Neural cell (in vitro differentiated cells): ENCODE measurements around the gene G6PD. TPM values are rescaled to one million over a fixed set of nuclear protein-coding genes. Genes with fewer than 3 reads are reported as not detected.
"Not testable (repeated sequence)": the region's sequence is repeated elsewhere in the genome, so short reads cannot be mapped to it uniquely, and the experiment has no call there.

Source experiments
- H2AFZ ChIP-seq: fragments of 200-600, 300-800 bp; sonication (generic), shearing (Covaris generic); 2 replicates; pipeline ENCODE4 v1.6.0; 2014; ENCODE audit warnings: low read depth, mild to moderate bottlenecking, antibody characterized with exemption, low read length, moderate library complexity
- H3F3A ChIP-seq: fragments of 200-600 bp; shearing (Covaris generic); 2 replicates; pipeline ENCODE4 v1.6.1; 2016; ENCODE audit warnings: mild to moderate bottlenecking, moderate library complexity, mixed read lengths, antibody characterized with exemption, low read length; ENCODE audit not compliant: insufficient read depth, poor library complexity, severe bottlenecking
- H3K27ac ChIP-seq: fragments of 200-600, 300-800 bp; sonication (generic), shearing (Covaris generic); 2 replicates; pipeline ENCODE4 v1.5.1; 2014; ENCODE audit warnings: mild to moderate bottlenecking, low read length, moderate library complexity
- H3K27me3 ChIP-seq: fragments of 300-800, 200-600 bp; sonication (generic), shearing (Covaris generic); 2 replicates; pipeline ENCODE4 v1.6.0; 2014; ENCODE audit warnings: mild to moderate bottlenecking, low read depth, low read length, moderate library complexity; ENCODE audit not compliant: insufficient read depth
- H3K36me3 ChIP-seq: fragments of 300-800, 200-600 bp; sonication (generic), shearing (Covaris generic); 2 replicates; pipeline ENCODE4 v1.5.1; 2014; ENCODE audit warnings: mild to moderate bottlenecking, antibody characterized with exemption, low read length, moderate library complexity; ENCODE audit not compliant: insufficient read depth
- H3K4me2 ChIP-seq: fragments of 300-800, 200-600 bp; sonication (generic), shearing (Covaris generic); 2 replicates; pipeline ENCODE4 v1.6.0; 2014; ENCODE audit warnings: mild to moderate bottlenecking, low read length
- H3K4me3 ChIP-seq: fragments of 300-800, 200-600 bp; sonication (generic), shearing (Covaris generic); 2 replicates; pipeline ENCODE4 v1.5.1; 2014; ENCODE audit warnings: mild to moderate bottlenecking, low read length, moderate library complexity
- H3K79me2 ChIP-seq: fragments of 200-600 bp; shearing (Covaris generic); replicated peaks from 2 replicates; pipeline ENCODE4 v1.6.0; 2014; ENCODE audit warnings: mild to moderate bottlenecking, low read length, moderate library complexity; ENCODE audit not compliant: insufficient read depth
- H3K9ac ChIP-seq: fragments of 300-800, 200-600 bp; sonication (generic), shearing (Covaris generic); 2 replicates; pipeline ENCODE4 v1.6.1; 2016; ENCODE audit warnings: mild to moderate bottlenecking, low read length, mixed read lengths
- H3K9me2 ChIP-seq: fragments of 200-600 bp; shearing (Covaris generic); 2 replicates; pipeline ENCODE4 v1.6.1; 2016; ENCODE audit warnings: mild to moderate bottlenecking, low read length, mixed read lengths; ENCODE audit not compliant: insufficient read depth
- H3K9me3 ChIP-seq: fragments of 200-600, 300-800 bp; sonication (generic), shearing (Covaris generic); 2 replicates; pipeline ENCODE4 v1.6.1; 2016; ENCODE audit warnings: mild to moderate bottlenecking, mixed run types, low read length, moderate library complexity, mixed read lengths
- H4K20me1 ChIP-seq: fragments of 200-600 bp; shearing (Covaris generic); 2 replicates; pipeline ENCODE4 v1.6.1; 2016; ENCODE audit warnings: mild to moderate bottlenecking, mixed run types; ENCODE audit not compliant: insufficient read depth
- CTCF ChIP-seq: fragments of 450-650 bp; IDR thresholded peaks from 2 replicates; pipeline ENCODE4 v1.5.1; 2014; ENCODE audit warnings: antibody characterized with exemption, mild to moderate bottlenecking, moderate library complexity; ENCODE audit not compliant: poor library complexity, severe bottlenecking
- EP300 ChIP-seq: fragments of 450-650 bp; conservative IDR thresholded peaks from 2 replicates; pipeline ENCODE4 v1.6.1; 2014; ENCODE audit warnings: antibody characterized with exemption, mild to moderate bottlenecking, moderate library complexity; ENCODE audit not compliant: poor library complexity, severe bottlenecking
- EZH2 ChIP-seq: fragments of 200-600, 300-800 bp; shearing (Covaris generic), sonication (generic); IDR thresholded peaks from 2 replicates; pipeline ENCODE4 v1.6.1; 2014; ENCODE audit warnings: antibody characterized with exemption, low read length, borderline replicate concordance, mild to moderate bottlenecking; ENCODE audit not compliant: insufficient read depth, poor library complexity, severe bottlenecking
- MXI1 ChIP-seq: fragments of 450-650 bp; conservative IDR thresholded peaks from 2 replicates; pipeline ENCODE4 v1.6.1; 2014; ENCODE audit warnings: antibody characterized with exemption, mild to moderate bottlenecking; ENCODE audit not compliant: poor library complexity, severe bottlenecking
- POLR2AphosphoS5 ChIP-seq: IDR thresholded peaks from 2 replicates; pipeline ENCODE4 v1.6.1; 2012
- RAD21 ChIP-seq: fragments of 450-650 bp; conservative IDR thresholded peaks from 2 replicates; pipeline ENCODE4 v1.6.1; 2014; ENCODE audit warnings: antibody characterized with exemption, mild to moderate bottlenecking, moderate library complexity
- SMC3 ChIP-seq: fragments of 450-650 bp; conservative IDR thresholded peaks from 2 replicates; pipeline ENCODE4 v1.6.1; 2014; ENCODE audit warnings: antibody characterized with exemption, mild to moderate bottlenecking, moderate library complexity; ENCODE audit not compliant: poor library complexity
- TAF1 ChIP-seq: IDR thresholded peaks from 2 replicates; pipeline ENCODE4 v1.6.1; 2012; ENCODE audit warnings: low read depth
- polyA plus RNA-seq: library from polyadenylated mRNA; depleted of rRNA; stranded (reverse); fragments of >200 nt; gene quantifications from 2 replicates; pipeline ENCODE4 v1.2.3, GENCODE V29; 2014
- TF ChIP-seq, protein P1 (sequence below): IDR thresholded peaks from 2 replicates; pipeline ENCODE4 v1.6.1; 2012; ENCODE audit warnings: borderline replicate concordance

Gene G6PD
- polyA plus RNA-seq, 1 donor from 2014 or later, result 18.8 TPM

- no peak overlapping the region for H3K4me2 ChIP-seq
- no peak overlapping the region for H3K4me3 ChIP-seq
- H3K27me3 ChIP-seq, result no peaks in the 10 kb centered on the region
- H3K36me3 ChIP-seq, result no peaks in the 10 kb centered on the region
- H3K9ac ChIP-seq, result no peak overlapping the region
- no peaks in the 10 kb centered on the region for H3K9me3 ChIP-seq
- no peaks in the 10 kb centered on the region for H3F3A ChIP-seq
- H3K27ac ChIP-seq, result no peak overlapping the region
- no peaks in the 10 kb centered on the region for H4K20me1 ChIP-seq
- no peaks in the 10 kb centered on the region for H3K9me2 ChIP-seq
- H2AFZ ChIP-seq, result no peak overlapping the region
- TF ChIP-seq POLR2AphosphoS5 (no peak), EZH2 (no peak), SMC3 (no peak), RAD21 (no peak)
- TF ChIP-seq, protein P1, sequence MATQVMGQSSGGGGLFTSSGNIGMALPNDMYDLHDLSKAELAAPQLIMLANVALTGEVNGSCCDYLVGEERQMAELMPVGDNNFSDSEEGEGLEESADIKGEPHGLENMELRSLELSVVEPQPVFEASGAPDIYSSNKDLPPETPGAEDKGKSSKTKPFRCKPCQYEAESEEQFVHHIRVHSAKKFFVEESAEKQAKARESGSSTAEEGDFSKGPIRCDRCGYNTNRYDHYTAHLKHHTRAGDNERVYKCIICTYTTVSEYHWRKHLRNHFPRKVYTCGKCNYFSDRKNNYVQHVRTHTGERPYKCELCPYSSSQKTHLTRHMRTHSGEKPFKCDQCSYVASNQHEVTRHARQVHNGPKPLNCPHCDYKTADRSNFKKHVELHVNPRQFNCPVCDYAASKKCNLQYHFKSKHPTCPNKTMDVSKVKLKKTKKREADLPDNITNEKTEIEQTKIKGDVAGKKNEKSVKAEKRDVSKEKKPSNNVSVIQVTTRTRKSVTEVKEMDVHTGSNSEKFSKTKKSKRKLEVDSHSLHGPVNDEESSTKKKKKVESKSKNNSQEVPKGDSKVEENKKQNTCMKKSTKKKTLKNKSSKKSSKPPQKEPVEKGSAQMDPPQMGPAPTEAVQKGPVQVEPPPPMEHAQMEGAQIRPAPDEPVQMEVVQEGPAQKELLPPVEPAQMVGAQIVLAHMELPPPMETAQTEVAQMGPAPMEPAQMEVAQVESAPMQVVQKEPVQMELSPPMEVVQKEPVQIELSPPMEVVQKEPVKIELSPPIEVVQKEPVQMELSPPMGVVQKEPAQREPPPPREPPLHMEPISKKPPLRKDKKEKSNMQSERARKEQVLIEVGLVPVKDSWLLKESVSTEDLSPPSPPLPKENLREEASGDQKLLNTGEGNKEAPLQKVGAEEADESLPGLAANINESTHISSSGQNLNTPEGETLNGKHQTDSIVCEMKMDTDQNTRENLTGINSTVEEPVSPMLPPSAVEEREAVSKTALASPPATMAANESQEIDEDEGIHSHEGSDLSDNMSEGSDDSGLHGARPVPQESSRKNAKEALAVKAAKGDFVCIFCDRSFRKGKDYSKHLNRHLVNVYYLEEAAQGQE, result no peak
- no peaks in the 10 kb centered on the region for H3K79me2 ChIP-seq
Measured at GRCh38 chrX:154541589-154541895, 5.1 kb downstream of the G6PD start.

DNA sequence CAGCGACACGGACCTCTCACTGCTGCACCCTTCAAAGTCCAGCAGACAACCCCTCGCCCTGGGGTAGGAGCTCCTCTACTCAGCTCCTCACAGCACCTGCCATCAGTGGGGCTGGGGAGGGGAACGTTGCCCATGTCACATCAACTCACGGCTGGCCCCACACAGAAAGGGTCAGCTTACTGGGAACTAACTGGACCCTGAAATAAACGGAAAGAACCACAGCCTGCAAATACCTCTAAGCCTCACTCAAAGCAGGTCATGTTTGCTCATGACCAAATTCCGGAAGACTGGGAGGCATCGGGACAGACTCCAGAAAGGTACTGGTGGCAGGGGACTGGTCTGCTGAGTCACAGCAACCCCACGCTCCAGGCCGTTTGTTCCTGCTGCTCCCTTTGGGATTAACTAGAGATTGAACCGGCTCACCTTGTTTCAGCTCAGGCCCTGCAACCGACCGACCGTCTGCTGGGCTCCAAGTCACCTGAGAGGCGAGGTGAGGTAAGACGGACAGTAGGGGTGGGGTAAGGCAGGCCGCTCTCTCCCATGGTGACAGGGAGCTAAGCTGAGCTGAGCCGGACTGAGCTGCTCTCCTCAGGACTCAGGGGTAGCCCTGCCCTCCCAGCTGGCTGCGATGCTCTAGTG is 5.6 kb downstream of the G6PD start:
- no peaks in the 10 kb centered on the region for H3F3A ChIP-seq
- H3K27ac ChIP-seq, result no peak overlapping the region
- no peaks in the 10 kb centered on the region for H4K20me1 ChIP-seq
- H3K9ac ChIP-seq, result no peak overlapping the region
- no peaks in the 10 kb centered on the region for H3K9me3 ChIP-seq
- H2AFZ ChIP-seq, result no peak overlapping the region
- H3K36me3 ChIP-seq, result no peaks in the 10 kb centered on the region
- H3K79me2 ChIP-seq, result no peaks in the 10 kb centered on the region
- H3K9me2 ChIP-seq, result no peaks in the 10 kb centered on the region
- H3K4me3 ChIP-seq, result no peak overlapping the region
- H3K27me3 ChIP-seq, result no peaks in the 10 kb centered on the region
- no peak overlapping the region for H3K4me2 ChIP-seq
- TF ChIP-seq EZH2, result no peak
- TF ChIP-seq, protein P1, result no peak
- TF ChIP-seq TAF1, result no peak
- TF ChIP-seq RAD21, result no peak
- TF ChIP-seq CTCF, result no peak
- TF ChIP-seq SMC3, result no peak
- TF ChIP-seq POLR2AphosphoS5, result no peak
- TF ChIP-seq MXI1, result no peak
- TF ChIP-seq EP300, result no peak

GRCh38 chrX:154540365-154540764 is 6.3 kb downstream of the G6PD start:
- not testable (repeated sequence) for H3K36me3 ChIP-seq, H4K20me1 ChIP-seq, H3K4me3 ChIP-seq, H3K27ac ChIP-seq, H3F3A ChIP-seq, H3K4me2 ChIP-seq, H3K79me2 ChIP-seq, H3K9ac ChIP-seq, H2AFZ ChIP-seq, H3K27me3 ChIP-seq, H3K9me3 ChIP-seq, H3K9me2 ChIP-seq
